Measurements from ENCODE around the gene THAP3.

DNA sequence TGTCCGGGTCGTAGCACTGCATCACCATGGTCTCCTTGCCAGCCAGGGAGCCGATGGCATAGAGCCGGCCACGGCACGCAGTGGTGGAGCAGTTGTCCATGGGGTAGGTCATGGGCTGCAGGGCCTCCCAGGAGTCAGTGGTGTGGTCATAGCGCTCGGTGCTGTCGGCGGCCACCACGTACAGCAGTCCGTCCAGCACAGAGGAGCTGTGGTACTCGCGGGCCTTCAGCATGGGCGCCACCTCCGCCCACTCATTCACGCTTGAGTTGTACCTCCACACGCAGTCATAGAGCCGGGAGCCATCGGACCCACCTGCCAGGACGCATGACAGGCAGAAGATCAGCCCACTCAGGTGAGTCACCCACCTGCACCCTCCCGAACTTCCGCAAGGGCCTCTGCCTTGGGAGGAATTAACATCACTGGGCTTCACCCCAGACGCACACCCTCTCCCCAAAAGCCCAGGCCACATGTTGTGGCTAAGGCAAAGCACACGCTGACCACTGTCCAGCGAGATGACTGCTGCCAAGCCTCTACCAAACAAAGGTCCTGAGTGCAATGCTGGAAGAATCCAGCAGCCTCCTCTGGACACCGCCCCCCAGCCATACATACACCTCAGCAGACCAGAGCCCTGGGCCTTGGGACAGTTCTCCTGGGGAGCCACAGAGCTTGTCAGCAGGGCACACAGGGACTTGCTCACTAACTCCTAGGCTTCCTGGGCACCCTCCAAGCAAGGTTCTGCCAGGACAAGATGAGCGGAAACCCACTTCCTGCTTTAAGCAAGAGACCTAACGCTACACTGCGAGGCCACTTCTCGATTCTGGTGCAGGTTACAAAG lies 25.3 kb upstream of the THAP3 start:
- TF ChIP-seq CTCF (IDR thresholded peaks at IDR 0.05) (no peak), EZH2 (IDR thresholded peaks at IDR 0.05) (no peak)
